Naive thymus-derived CD4-positive, alpha-beta T cell (primary cell): ENCODE measurements around the gene GTF3C2. TPM values are rescaled to one million over a fixed set of nuclear protein-coding genes. Genes with fewer than 3 reads are reported as not detected.

ENCODE experiments used
- ATAC-seq: fragments of 150-1000 bp; cut with Tn5 transposase; 2 replicates; pipeline ENCODE4 v1.10.0; 2021; ENCODE audit warnings: mild to moderate bottlenecking, moderate library complexity
- CTCF ChIA-PET: fragments of 350-600 bp; sonication (Branson Sonifier 250); formaldehyde crosslinking; loops from one replicate; lab custom pipeline; 2021; ENCODE audit warnings: antibody characterized with exemption; lab: Charles Lee
- POLR2A ChIA-PET: fragments of 350-600 bp; sonication (Branson Sonifier 250); formaldehyde crosslinking; loops from one replicate; lab custom pipeline; 2021; ENCODE audit warnings: antibody characterized with exemption, inconsistent platforms; lab: Charles Lee
- DNase-seq, 9 donors: peaks; one replicate each; pipeline versions ENCODE4 v3.0.0 to v3.0.0-alpha.2; 2020 to 2022; ENCODE audit warnings: mixed read lengths in 1 of 9
- H3K27ac ChIP-seq: one replicate; pipeline ENCODE4 v1.7.0; 2013; ENCODE audit warnings: mild to moderate bottlenecking, low read depth, low read length, moderate library complexity
- H3K27me3 ChIP-seq, 2 donors: one replicate each; pipeline ENCODE4 v1.7.0; 2013; ENCODE audit warnings: low read length in 2 of 2, mild to moderate bottlenecking in 2 of 2, moderate library complexity in 2 of 2; ENCODE audit not compliant: control insufficient read depth in 2 of 2, insufficient read depth in 2 of 2
- H3K36me3 ChIP-seq, 3 experiments: 1 replicate in 2 of 3; 2 replicates in 1 of 3; pipeline ENCODE4 v1.7.0; 2013; ENCODE audit warnings: low read length in 3 of 3, mild to moderate bottlenecking in 3 of 3, moderate library complexity in 1 of 3; ENCODE audit not compliant: insufficient read depth in 3 of 3, control insufficient read depth in 2 of 3
- H3K4me1 ChIP-seq, 2 donors: one replicate each; pipeline ENCODE4 v1.7.0; 2013; ENCODE audit warnings: low read length in 2 of 2, mild to moderate bottlenecking in 2 of 2, moderate library complexity in 1 of 2; ENCODE audit not compliant: control insufficient read depth in 2 of 2, insufficient read depth in 2 of 2
- H3K4me3 ChIP-seq: 2 replicates; pipeline ENCODE4 v1.7.0; 2013; ENCODE audit warnings: mild to moderate bottlenecking, low read length
- H3K9me3 ChIP-seq, 3 experiments: 1 replicate in 2 of 3; 2 replicates in 1 of 3; pipeline ENCODE4 v1.7.0; 2013; ENCODE audit warnings: low read length in 3 of 3; ENCODE audit not compliant: control insufficient read depth in 2 of 3
- H3K27ac Mint-ChIP-seq, 9 donors: one replicate each; pipeline ENCODE4 v1.8.0; 2020 to 2022; ENCODE audit warnings: mixed read lengths in 9 of 9, mild to moderate bottlenecking in 8 of 9, moderate library complexity in 5 of 9, inconsistent platforms in 2 of 9
- H3K27me3 Mint-ChIP-seq, 5 donors: one replicate each; pipeline ENCODE4 v1.8.0; 2021 to 2022; ENCODE audit warnings: mixed read lengths in 5 of 5, mild to moderate bottlenecking in 1 of 5
- H3K36me3 Mint-ChIP-seq, 5 donors: one replicate each; pipeline ENCODE4 v1.8.0; 2020 to 2022; ENCODE audit warnings: mixed read lengths in 5 of 5, mild to moderate bottlenecking in 3 of 5, inconsistent platforms in 1 of 5
- H3K4me1 Mint-ChIP-seq, 7 donors: one replicate each; pipeline ENCODE4 v1.8.0; 2020 to 2022; ENCODE audit warnings: mixed read lengths in 7 of 7, mild to moderate bottlenecking in 3 of 7, inconsistent platforms in 1 of 7
- H3K4me3 Mint-ChIP-seq, 10 donors: one replicate each; pipeline ENCODE4 v1.8.0; 2020 to 2022; ENCODE audit warnings: mild to moderate bottlenecking in 10 of 10, mixed read lengths in 10 of 10, moderate library complexity in 6 of 10, inconsistent platforms in 2 of 10
- H3K9me3 Mint-ChIP-seq, 11 donors: one replicate each; pipeline ENCODE4 v1.8.0; 2020 to 2022; ENCODE audit warnings: mixed read lengths in 11 of 11, mild to moderate bottlenecking in 4 of 11, inconsistent platforms in 1 of 11, moderate library complexity in 1 of 11
- intact Hi-C, 2 donors: fragments of 100-400 bp; cut with micrococcal nuclease; formaldehyde crosslinking; loops; one replicate each; pipeline ENCODE4 v1.15.1; 2023
- polyA plus RNA-seq, 2 donors: library from polyadenylated mRNA; unstranded; fragments of 300-500 nt; fragmentation: Illumina TruSeq; gene quantifications; one replicate each; pipeline ENCODE4 v1.2.3, GENCODE V29; 2021
- total RNA-seq, 6 experiments: library from RNA in 5 of 6; stranded (reverse) in 5 of 6; gene quantifications; 1 replicate in 5 of 6; 2 replicates in 1 of 6; pipeline ENCODE4 v1.2.3 and lab custom pipeline; 2021 to 2026

The GTF3C2 gene
- total and polyA plus RNA-seq, 7 experiments from 2014 or later, result 26.6 to 106 (median 77.9) TPM

DNA sequence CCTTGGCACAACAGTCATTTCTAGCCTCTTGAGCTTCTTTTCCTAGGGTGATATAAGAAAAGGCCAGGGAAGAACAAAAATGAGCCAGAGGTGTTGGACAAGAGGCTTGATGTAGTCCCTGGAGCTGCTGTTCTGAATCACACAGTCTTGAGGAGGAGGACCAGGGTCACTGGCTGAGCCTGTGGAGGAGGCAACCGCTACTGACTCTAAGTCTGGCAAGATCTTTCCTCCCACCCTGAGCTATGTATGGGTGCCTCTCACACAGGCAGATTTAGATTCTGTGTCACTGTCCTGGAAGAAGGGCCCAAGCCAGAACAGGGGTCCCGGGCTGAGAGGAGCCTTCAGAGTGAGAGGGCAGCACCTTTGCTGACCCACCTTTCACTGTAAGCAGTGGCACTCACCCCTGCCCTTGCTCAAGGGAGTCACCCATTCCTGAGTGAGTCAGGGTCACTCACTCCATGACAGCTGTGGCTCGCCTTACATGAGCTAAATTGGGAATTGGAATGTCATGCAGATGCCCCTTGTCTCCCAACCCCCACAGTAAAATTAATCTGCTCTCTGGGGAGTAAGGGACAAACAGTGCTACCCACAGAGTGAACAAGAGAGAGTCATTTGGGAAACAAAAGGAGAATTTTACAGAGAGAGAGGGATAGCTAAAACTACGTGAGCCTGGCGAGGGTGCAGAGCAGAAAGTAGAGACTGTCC, 74.6 kb downstream of the GTF3C2 start, which contains the start of gene TRIM54:
Gene TRIM54, plus strand, starts transcription at position 575 of the 705 bp plus-strand sequence. CDS start 303 bp downstream, outside the sequence.
- no peak within 1 kb of the TSS for H3K4me3 ChIP-seq
- H3K27ac Mint-ChIP-seq, result no peak within 1 kb of the TSS
- peaks cover 0 to 5% (median 4%) of the 10 kb centered on the region in 7 donors for H3K4me1 Mint-ChIP-seq
- H3K4me1 ChIP-seq, result no peaks in the 10 kb centered on the region
- peaks cover 12 to 44% (median 26%) of the 10 kb centered on the region in 5 donors for H3K27me3 Mint-ChIP-seq
- H3K27me3 ChIP-seq, result no peaks in the 10 kb centered on the region
- no peaks in the 10 kb centered on the region for H3K36me3 ChIP-seq
- H3K9me3 ChIP-seq, result no peaks in the 10 kb centered on the region
- DNase-seq, result no peak
- intact Hi-C loops, result loop anchor here in 1 of 2 donors (2.0 kb wide), 1 partner anchor 17 kb away; no protein-coding TSS in a partner anchor
- H3K27ac ChIP-seq, result no peak within 1 kb of the TSS
- ATAC-seq, result no peak
- H3K4me3 Mint-ChIP-seq, result peak within 1 kb of the TSS in 1 of 10 donors; percentile 35
- H3K9me3 Mint-ChIP-seq, result no peaks in the 10 kb centered on the region
- ChIA-PET POLR2A (interaction anchor here (1.1 kb wide), 1 partner anchor 18 kb away, joined by 3 read pairs; no protein-coding TSS in a partner anchor), CTCF (interaction anchor here (1.1 to 3.4 kb wide), 5 partner anchors 17 to 320 kb away, joined by 4 to 31 read pairs (median 6); no protein-coding TSS in a partner anchor)
- H3K36me3 Mint-ChIP-seq, result no peaks in the 10 kb centered on the region

DNA sequence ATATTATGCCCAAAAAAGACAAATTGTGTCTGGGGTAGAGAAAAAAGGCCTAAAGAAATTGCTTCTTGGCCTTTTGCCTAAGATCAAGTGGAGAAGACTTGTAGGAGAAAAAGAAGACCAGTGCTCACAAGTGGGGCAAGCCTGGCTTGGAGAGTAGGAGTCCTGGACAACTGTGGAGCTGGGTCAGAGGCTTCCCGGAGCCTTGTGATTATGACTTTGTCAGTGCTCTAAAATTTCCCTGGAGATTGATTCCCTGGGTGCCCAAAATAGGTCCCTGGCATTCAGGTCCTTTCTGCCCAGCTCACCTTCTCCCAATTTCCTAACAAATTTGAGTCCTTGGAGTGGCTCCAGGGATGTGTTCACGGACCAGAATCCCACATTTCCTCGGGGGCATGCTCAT, 75.1 kb downstream of the GTF3C2 start:
- H3K9me3 Mint-ChIP-seq, result no peaks in the 10 kb centered on the region
- Histone ChIP-seq H3K9me3 (no peaks in the 10 kb centered on the region), H3K27me3 (no peaks in the 10 kb centered on the region), H3K4me1 (no peaks in the 10 kb centered on the region), H3K36me3 (no peaks in the 10 kb centered on the region), H3K4me3 (no peak overlapping the region), H3K27ac (no peak overlapping the region)
- ChIA-PET POLR2A (no interaction called here), CTCF (interaction anchor here (1.5 to 3.4 kb wide), 5 partner anchors 21 to 322 kb away, joined by 4 to 31 read pairs (median 10); no protein-coding TSS in a partner anchor)
- H3K36me3 Mint-ChIP-seq, result no peaks in the 10 kb centered on the region
- DNase-seq, result no peak
- peaks cover 12 to 42% (median 26%) of the 10 kb centered on the region in 5 donors for H3K27me3 Mint-ChIP-seq
- no peak overlapping the region for H3K4me3 Mint-ChIP-seq
- no peak for ATAC-seq
- no peak overlapping the region for H3K27ac Mint-ChIP-seq
- H3K4me1 Mint-ChIP-seq, result peaks cover 0 to 6% (median 4%) of the 10 kb centered on the region in 7 donors
- intact Hi-C loops, result loop anchor here in 1 of 2 donors (2.0 kb wide), 1 partner anchor 17 kb away; no protein-coding TSS in a partner anchor

DNA sequence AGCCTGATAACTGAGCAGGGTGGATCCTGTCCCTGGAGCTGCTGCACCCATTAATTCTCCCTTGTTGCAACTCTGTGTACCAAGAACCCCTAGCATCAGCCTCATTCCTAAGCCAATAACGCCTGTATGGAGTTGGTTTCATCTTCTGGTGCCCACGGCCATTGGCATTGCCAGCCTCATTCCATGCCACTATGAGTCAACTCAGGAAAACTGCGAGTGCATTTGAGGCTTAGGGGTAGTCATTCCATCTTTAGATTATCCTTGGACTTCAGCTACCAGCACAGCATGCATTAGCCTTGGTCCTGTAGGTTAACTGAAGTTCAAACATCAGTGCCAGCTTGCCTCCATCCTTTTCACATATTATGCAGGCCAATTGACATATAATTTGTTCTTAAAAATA, 75.7 kb downstream of the GTF3C2 start:
- Mint-ChIP-seq H3K4me1 (peaks cover 0 to 7% (median 4%) of the 10 kb centered on the region in 7 donors), H3K9me3 (no peaks in the 10 kb centered on the region), H3K27ac (no peak overlapping the region), H3K27me3 (peaks cover 12 to 39% (median 26%) of the 10 kb centered on the region in 5 donors), H3K4me3 (no peak overlapping the region), H3K36me3 (no peaks in the 10 kb centered on the region)
- no peaks in the 10 kb centered on the region for H3K9me3 ChIP-seq
- H3K4me1 ChIP-seq, result no peaks in the 10 kb centered on the region
- DNase-seq (no peak), ATAC-seq (no peak)
- no peak overlapping the region for H3K4me3 ChIP-seq
- intact Hi-C loops, result loop anchor here (1.0 to 2.0 kb wide), 9 partner anchors 16 to 435 kb away; partner anchors contain the start of gene KHK (in 1 of the 2)
- POLR2A ChIA-PET, result no interaction called here
- CTCF ChIA-PET, result interaction anchor here (0.7 to 3.4 kb wide), 5 partner anchors 180 to 321 kb away, joined by 3 to 31 read pairs (median 10); no protein-coding TSS in a partner anchor
- no peak overlapping the region for H3K27ac ChIP-seq
- no peaks in the 10 kb centered on the region for H3K36me3 ChIP-seq
- no peaks in the 10 kb centered on the region for H3K27me3 ChIP-seq

DNA sequence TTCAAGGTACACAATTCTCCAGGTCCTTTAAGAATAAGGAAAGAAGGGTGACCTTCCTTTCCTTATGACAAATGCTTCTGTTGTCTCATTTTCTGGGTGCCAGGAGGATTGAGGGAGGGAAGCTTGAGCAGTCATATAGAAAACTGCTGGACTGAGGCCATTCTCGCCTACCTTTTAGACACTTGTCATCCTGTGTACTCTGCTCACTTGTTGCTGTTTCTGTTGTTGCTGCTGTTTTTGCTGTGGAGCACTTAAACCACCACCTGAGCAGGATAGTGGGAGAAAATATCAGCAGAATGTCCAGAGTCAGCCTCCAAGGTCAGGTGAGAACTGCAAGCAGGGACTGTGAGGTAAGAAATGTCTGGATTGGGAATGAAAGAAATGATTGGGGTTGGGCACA, 78.6 kb downstream of the GTF3C2 start:
- ATAC-seq (no peak), DNase-seq (no peak)
- no peak overlapping the region for H3K4me3 Mint-ChIP-seq
- ChIA-PET POLR2A (no interaction called here), CTCF (interaction anchor here (0.6 to 2.5 kb wide), 3 partner anchors 22 to 266 kb away, joined by 4 to 18 read pairs (median 5); no protein-coding TSS in a partner anchor)
- no peak overlapping the region for H3K27ac Mint-ChIP-seq
- intact Hi-C loops, result no loop called here
- H3K36me3 ChIP-seq, result no peaks in the 10 kb centered on the region
- no peaks in the 10 kb centered on the region for H3K9me3 Mint-ChIP-seq
- H3K4me1 ChIP-seq, result no peaks in the 10 kb centered on the region
- H3K9me3 ChIP-seq, result no peaks in the 10 kb centered on the region
- H3K27ac ChIP-seq, result no peak overlapping the region
- no peaks in the 10 kb centered on the region for H3K36me3 Mint-ChIP-seq
- peaks cover 0 to 8% (median 4%) of the 10 kb centered on the region in 7 donors for H3K4me1 Mint-ChIP-seq
- H3K27me3 Mint-ChIP-seq, result peaks cover 16 to 46% (median 26%) of the 10 kb centered on the region in 5 donors
- no peaks in the 10 kb centered on the region for H3K27me3 ChIP-seq
- H3K4me3 ChIP-seq, result no peak overlapping the region

Other genes with a start within 250 kb of the GTF3C2 start
- 1 to 10 TPM in 1 of 5 experiments, under 1 TPM in 3, not detected in 1; 0.34 to 3.5 (median 0.54) TPM for gene CGREF1, start 237.6 kb downstream of the GTF3C2 start, total RNA-seq
- under 1 TPM; 0.45 to 0.50 TPM for gene CGREF1, start 237.6 kb downstream of the GTF3C2 start, polyA plus RNA-seq
- gene ABHD1, start 232.9 kb downstream of the GTF3C2 start, total RNA-seq, result 1 to 10 TPM in 3 of 5 experiments, under 1 TPM in 2; 0.53 to 2.0 (median 1.5) TPM
- gene ABHD1, start 232.9 kb downstream of the GTF3C2 start, polyA plus RNA-seq, result under 1 TPM; 0.53 to 0.90 TPM
- gene PREB, start 222.1 kb downstream of the GTF3C2 start, total RNA-seq, result 10 to 100 TPM; 25.4 to 72.3 (median 53.2) TPM
- 10 to 100 TPM; 47.0 to 71.9 TPM for gene PREB, start 222.1 kb downstream of the GTF3C2 start, polyA plus RNA-seq
- not detected for gene PRR30, start 217.4 kb downstream of the GTF3C2 start, total RNA-seq
- not detected for gene PRR30, start 217.4 kb downstream of the GTF3C2 start, polyA plus RNA-seq
- gene TCF23, start 207.8 kb downstream of the GTF3C2 start, total RNA-seq, result not detected
- not detected for gene TCF23, start 207.8 kb downstream of the GTF3C2 start, polyA plus RNA-seq
- gene ATRAID, start 144.7 kb downstream of the GTF3C2 start, total RNA-seq, result 100 to 1,000 TPM in 2 of 5 experiments, 10 to 100 TPM in 3; 71.0 to 113 (median 90.7) TPM
- gene ATRAID, start 144.7 kb downstream of the GTF3C2 start, polyA plus RNA-seq, result 100 to 1,000 TPM; 320 to 391 TPM
- gene SLC5A6, start 144.5 kb downstream of the GTF3C2 start, total RNA-seq, result 100 to 1,000 TPM in 1 of 5 experiments, 10 to 100 TPM in 4; 25.6 to 203 (median 44.3) TPM
- gene SLC5A6, start 144.5 kb downstream of the GTF3C2 start, polyA plus RNA-seq, result 10 to 100 TPM; 13.2 to 21.7 TPM
- 10 to 100 TPM; 34.4 to 65.7 (median 45.4) TPM for gene CAD, start 139.4 kb downstream of the GTF3C2 start, total RNA-seq
- 10 to 100 TPM; 19.6 to 28.1 TPM for gene CAD, start 139.4 kb downstream of the GTF3C2 start, polyA plus RNA-seq
- under 1 TPM in 1 of 5 experiments, not detected in 4; 0.29 TPM for gene SLC30A3, start 93.7 kb downstream of the GTF3C2 start, total RNA-seq
- under 1 TPM in 1 of 2 donors, not detected in 1; 0.56 TPM for gene SLC30A3, start 93.7 kb downstream of the GTF3C2 start, polyA plus RNA-seq
- gene DNAJC5G, start 81.3 kb downstream of the GTF3C2 start, total RNA-seq, result not detected
- gene DNAJC5G, start 81.3 kb downstream of the GTF3C2 start, polyA plus RNA-seq, result not detected
- gene TRIM54, start 74.3 kb downstream of the GTF3C2 start, total RNA-seq, result not detected
- not detected for gene TRIM54, start 74.3 kb downstream of the GTF3C2 start, polyA plus RNA-seq
- 1 to 10 TPM; 2.5 to 6.5 (median 4.6) TPM for gene UCN, start 48.3 kb downstream of the GTF3C2 start, total RNA-seq
- under 1 TPM; 0.35 to 0.81 TPM for gene UCN, start 48.3 kb downstream of the GTF3C2 start, polyA plus RNA-seq
- gene MPV17, start 33.7 kb downstream of the GTF3C2 start, total RNA-seq, result 100 to 1,000 TPM in 1 of 5 experiments, 10 to 100 TPM in 4; 55.7 to 119 (median 94.4) TPM
- 100 to 1,000 TPM; 133 to 145 TPM for gene MPV17, start 33.7 kb downstream of the GTF3C2 start, polyA plus RNA-seq
- 10 to 100 TPM; 36.5 to 56.1 (median 44.1) TPM for gene EIF2B4, start 13.6 kb upstream of the GTF3C2 start, total RNA-seq
- gene EIF2B4, start 13.6 kb upstream of the GTF3C2 start, polyA plus RNA-seq, result 10 to 100 TPM; 23.8 to 42.2 TPM
- 100 to 1,000 TPM in 3 of 5 experiments, 10 to 100 TPM in 2; 71.0 to 128 (median 111) TPM for gene SNX17, start 13.9 kb upstream of the GTF3C2 start, total RNA-seq
- gene SNX17, start 13.9 kb upstream of the GTF3C2 start, polyA plus RNA-seq, result 100 to 1,000 TPM; 187 to 209 TPM
- gene ZNF513, start 24.0 kb upstream of the GTF3C2 start, total RNA-seq, result 10 to 100 TPM; 15.6 to 23.2 (median 19.2) TPM
- 1 to 10 TPM; 2.6 to 8.1 TPM for gene ZNF513, start 24.0 kb upstream of the GTF3C2 start, polyA plus RNA-seq
- gene PPM1G, start 52.8 kb upstream of the GTF3C2 start, total RNA-seq, result 100 to 1,000 TPM in 1 of 5 experiments, 10 to 100 TPM in 4; 39.5 to 101 (median 45.1) TPM
- 100 to 1,000 TPM in 1 of 2 donors, 10 to 100 TPM in 1; 74.4 to 107 TPM for gene PPM1G, start 52.8 kb upstream of the GTF3C2 start, polyA plus RNA-seq
- gene NRBP1, start 71.9 kb upstream of the GTF3C2 start, total RNA-seq, result 100 to 1,000 TPM in 4 of 5 experiments, 10 to 100 TPM in 1; 94.4 to 181 (median 121) TPM
- 100 to 1,000 TPM in 1 of 2 donors, 10 to 100 TPM in 1; 70.0 to 124 TPM for gene NRBP1, start 71.9 kb upstream of the GTF3C2 start, polyA plus RNA-seq
- gene KRTCAP3, start 85.6 kb upstream of the GTF3C2 start, total RNA-seq, result 10 to 100 TPM in 3 of 5 experiments, 1 to 10 TPM in 2; 5.7 to 27.1 (median 11.5) TPM
- 1 to 10 TPM in 1 of 2 donors, under 1 TPM in 1; 0.39 to 2.6 TPM for gene KRTCAP3, start 85.6 kb upstream of the GTF3C2 start, polyA plus RNA-seq
- 10 to 100 TPM; 12.3 to 35.8 (median 22.2) TPM for gene IFT172, start 133.0 kb upstream of the GTF3C2 start, total RNA-seq
- 1 to 10 TPM; 1.4 to 4.6 TPM for gene IFT172, start 133.0 kb upstream of the GTF3C2 start, polyA plus RNA-seq
- gene FNDC4, start 138.4 kb upstream of the GTF3C2 start, total RNA-seq, result not detected
- gene FNDC4, start 138.4 kb upstream of the GTF3C2 start, polyA plus RNA-seq, result not detected
- gene GCKR, start 140.1 kb upstream of the GTF3C2 start, total RNA-seq, result not detected
- gene GCKR, start 140.1 kb upstream of the GTF3C2 start, polyA plus RNA-seq, result not detected
- gene ZNF512, start 226.3 kb upstream of the GTF3C2 start, total RNA-seq, result 10 to 100 TPM; 26.6 to 64.6 (median 50.1) TPM
- gene ZNF512, start 226.3 kb upstream of the GTF3C2 start, polyA plus RNA-seq, result 10 to 100 TPM; 43.4 to 48.6 TPM